ENCODE measurements around the gene ZNF341.
A peak's percentile ranks its signal among the peaks of the same experiment; 100 is the strongest.

Gene ZNF341

DNA sequence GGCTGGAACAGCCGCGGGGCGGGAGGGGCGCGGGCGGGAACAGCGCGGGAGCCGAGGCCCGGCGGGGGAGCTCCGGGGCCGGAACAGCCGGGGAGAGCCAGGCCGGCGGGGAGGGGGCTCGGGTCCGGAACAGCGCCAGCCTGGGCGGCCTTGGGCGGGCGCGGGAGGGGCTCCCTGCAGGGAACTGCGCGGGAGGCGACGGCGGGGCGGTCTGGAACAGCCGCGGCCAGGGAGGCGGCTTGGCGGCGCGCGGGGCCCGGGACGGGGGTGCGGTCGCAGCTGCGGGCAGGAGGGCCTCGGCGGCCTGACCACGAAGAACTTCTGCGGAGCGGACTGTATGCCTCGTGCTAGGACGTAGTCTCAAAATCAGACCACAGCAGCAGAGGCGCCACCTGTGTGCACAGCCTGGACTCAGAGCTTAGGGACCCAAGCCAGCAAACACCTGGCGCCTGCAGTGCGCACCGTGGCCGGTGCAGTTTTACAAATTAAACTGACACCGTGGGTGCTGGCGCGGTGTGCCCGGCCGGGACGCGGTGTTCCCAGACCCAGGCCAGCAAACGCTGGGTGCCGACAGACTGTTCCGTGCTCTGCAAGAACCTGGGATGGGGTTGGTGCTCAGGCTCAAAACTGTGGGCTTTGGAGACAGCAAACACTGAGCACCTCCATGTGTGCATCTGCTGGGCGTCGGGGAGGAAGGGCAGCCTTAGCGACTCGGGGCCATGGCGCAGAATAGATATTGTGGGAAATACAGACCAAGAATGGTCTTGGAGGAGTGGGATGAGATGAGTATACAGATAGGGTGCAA lies 572 bp downstream of the ZNF341 start (continued):
- TF ChIP-seq, protein P1, sequence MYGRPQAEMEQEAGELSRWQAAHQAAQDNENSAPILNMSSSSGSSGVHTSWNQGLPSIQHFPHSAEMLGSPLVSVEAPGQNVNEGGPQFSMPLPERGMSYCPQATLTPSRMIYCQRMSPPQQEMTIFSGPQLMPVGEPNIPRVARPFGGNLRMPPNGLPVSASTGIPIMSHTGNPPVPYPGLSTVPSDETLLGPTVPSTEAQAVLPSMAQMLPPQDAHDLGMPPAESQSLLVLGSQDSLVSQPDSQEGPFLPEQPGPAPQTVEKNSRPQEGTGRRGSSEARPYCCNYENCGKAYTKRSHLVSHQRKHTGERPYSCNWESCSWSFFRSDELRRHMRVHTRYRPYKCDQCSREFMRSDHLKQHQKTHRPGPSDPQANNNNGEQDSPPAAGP (tag by site-specific recombination; IDR thresholded peaks at IDR 0.05), result 0 out of 2 replicates have a peak, but pooled peaks have one; percentile 30
- TF ChIP-seq, protein P2, sequence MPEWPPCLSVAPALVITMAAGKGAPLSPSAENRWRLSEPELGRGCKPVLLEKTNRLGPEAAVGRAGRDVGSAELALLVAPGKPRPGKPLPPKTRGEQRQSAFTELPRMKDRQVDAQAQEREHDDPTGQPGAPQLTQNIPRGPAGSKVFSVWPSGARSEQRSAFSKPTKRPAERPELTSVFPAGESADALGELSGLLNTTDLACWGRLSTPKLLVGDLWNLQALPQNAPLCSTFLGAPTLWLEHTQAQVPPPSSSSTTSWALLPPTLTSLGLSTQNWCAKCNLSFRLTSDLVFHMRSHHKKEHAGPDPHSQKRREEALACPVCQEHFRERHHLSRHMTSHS (tag by site-specific recombination; IDR thresholded peaks at IDR 0.05), result no peak
- TF ChIP-seq, protein P3, sequence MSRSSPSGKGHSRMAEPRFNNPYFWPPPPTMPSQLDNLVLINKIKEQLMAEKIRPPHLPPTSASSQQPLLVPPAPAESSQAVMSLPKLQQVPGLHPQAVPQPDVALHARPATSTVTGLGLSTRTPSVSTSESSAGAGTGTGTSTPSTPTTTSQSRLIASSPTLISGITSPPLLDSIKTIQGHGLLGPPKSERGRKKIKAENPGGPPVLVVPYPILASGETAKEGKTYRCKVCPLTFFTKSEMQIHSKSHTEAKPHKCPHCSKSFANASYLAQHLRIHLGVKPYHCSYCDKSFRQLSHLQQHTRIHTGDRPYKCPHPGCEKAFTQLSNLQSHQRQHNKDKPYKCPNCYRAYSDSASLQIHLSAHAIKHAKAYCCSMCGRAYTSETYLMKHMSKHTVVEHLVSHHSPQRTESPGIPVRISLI (tag by site-specific recombination; IDR thresholded peaks at IDR 0.05), result no peak
- TF ChIP-seq ZNF544 (tag by site-specific recombination; IDR thresholded peaks at IDR 0.05) (no peak), ZNF660 (tag by site-specific recombination; IDR thresholded peaks at IDR 0.05) (no peak; the same call in 1 of the 2 replicates), GLI4 (tag by site-specific recombination; IDR thresholded peaks at IDR 0.05) (no peak), ZXDB (tag by site-specific recombination; IDR thresholded peaks at IDR 0.05) (no peak; the same call in 1 of the 2 replicates), KLF16 (tag by site-specific recombination; IDR thresholded peaks at IDR 0.05) (no peak), MZF1 (tag by site-specific recombination; IDR thresholded peaks at IDR 0.05; ENCODE audit: borderline replicate concordance) (no peak), ZNF10 (tag by site-specific recombination; IDR thresholded peaks at IDR 0.05) (no peak), YY2 (tag by site-specific recombination; IDR thresholded peaks at IDR 0.05) (0 out of 2 replicates have a peak, but pooled peaks have one; percentile 11), ZNF654 (tag by site-specific recombination; IDR thresholded peaks at IDR 0.05; ENCODE audit: low read depth) (no peak), SP3 (tag by site-specific recombination; IDR thresholded peaks at IDR 0.05) (0 out of 2 replicates have a peak, but pooled peaks have one; percentile 7), ZNF24 (tag by site-specific recombination; IDR thresholded peaks at IDR 0.05) (no peak), OVOL3 (tag by site-specific recombination; IDR thresholded peaks at IDR 0.05) (no peak), ZNF529 (tag by site-specific recombination; IDR thresholded peaks at IDR 0.05; ENCODE audit: insufficient replicate concordance) (no peak), ZNF223 (tag by site-specific recombination; IDR thresholded peaks at IDR 0.05) (no peak), ZBTB17 (tag by site-specific recombination; IDR thresholded peaks at IDR 0.05) (peak; percentile 68), ZNF549 (tag by site-specific recombination; IDR thresholded peaks at IDR 0.05) (no peak), GLI2 (tag by site-specific recombination; IDR thresholded peaks at IDR 0.05; ENCODE audit: borderline replicate concordance, low read depth) (no peak), ZFP41 (tag by site-specific recombination; IDR thresholded peaks at IDR 0.05; ENCODE audit: borderline replicate concordance) (no peak), RBAK (tag by site-specific recombination; IDR thresholded peaks at IDR 0.05) (no peak), ZNF23 (tag by site-specific recombination; IDR thresholded peaks at IDR 0.05; ENCODE audit: borderline replicate concordance) (no peak), IKZF3 (tag by site-specific recombination; IDR thresholded peaks at IDR 0.05) (peak; percentile 86), FEZF1 (tag by site-specific recombination; IDR thresholded peaks at IDR 0.05) (no peak), ZNF132 (tag by site-specific recombination; IDR thresholded peaks at IDR 0.05; ENCODE audit: borderline replicate concordance) (no peak), ZNF169 (tag by site-specific recombination; IDR thresholded peaks at IDR 0.05) (no peak), ZNF624 (tag by site-specific recombination; IDR thresholded peaks at IDR 0.05) (no peak), ZNF354C (tag by site-specific recombination; IDR thresholded peaks at IDR 0.05; ENCODE audit: borderline replicate concordance, low read depth) (no peak), ZNF610 (tag by site-specific recombination; IDR thresholded peaks at IDR 0.05; ENCODE audit: borderline replicate concordance) (no peak)
- TF ChIP-seq, protein P4, sequence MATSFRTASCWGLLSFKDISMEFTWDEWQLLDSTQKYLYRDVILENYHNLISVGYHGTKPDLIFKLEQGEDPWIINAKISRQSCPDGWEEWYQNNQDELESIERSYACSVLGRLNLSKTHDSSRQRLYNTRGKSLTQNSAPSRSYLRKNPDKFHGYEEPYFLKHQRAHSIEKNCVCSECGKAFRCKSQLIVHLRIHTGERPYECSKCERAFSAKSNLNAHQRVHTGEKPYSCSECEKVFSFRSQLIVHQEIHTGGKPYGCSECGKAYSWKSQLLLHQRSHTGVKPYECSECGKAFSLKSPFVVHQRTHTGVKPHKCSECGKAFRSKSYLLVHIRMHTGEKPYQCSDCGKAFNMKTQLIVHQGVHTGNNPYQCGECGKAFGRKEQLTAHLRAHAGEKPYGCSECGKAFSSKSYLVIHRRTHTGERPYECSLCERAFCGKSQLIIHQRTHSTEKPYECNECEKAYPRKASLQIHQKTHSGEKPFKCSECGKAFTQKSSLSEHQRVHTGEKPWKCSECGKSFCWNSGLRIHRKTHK (tag by site-specific recombination; IDR thresholded peaks at IDR 0.05), result no peak
- TF ChIP-seq, protein P5, sequence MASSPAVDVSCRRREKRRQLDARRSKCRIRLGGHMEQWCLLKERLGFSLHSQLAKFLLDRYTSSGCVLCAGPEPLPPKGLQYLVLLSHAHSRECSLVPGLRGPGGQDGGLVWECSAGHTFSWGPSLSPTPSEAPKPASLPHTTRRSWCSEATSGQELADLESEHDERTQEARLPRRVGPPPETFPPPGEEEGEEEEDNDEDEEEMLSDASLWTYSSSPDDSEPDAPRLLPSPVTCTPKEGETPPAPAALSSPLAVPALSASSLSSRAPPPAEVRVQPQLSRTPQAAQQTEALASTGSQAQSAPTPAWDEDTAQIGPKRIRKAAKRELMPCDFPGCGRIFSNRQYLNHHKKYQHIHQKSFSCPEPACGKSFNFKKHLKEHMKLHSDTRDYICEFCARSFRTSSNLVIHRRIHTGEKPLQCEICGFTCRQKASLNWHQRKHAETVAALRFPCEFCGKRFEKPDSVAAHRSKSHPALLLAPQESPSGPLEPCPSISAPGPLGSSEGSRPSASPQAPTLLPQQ (tag by site-specific recombination; IDR thresholded peaks at IDR 0.05), result no peak
- TF ChIP-seq, protein P6, sequence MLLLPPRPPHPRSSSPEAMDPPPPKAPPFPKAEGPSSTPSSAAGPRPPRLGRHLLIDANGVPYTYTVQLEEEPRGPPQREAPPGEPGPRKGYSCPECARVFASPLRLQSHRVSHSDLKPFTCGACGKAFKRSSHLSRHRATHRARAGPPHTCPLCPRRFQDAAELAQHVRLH (tag by site-specific recombination; IDR thresholded peaks at IDR 0.05), result no peak

Data from HEK293 (cell line).